ENCODE results near the gene LIMK2.

DNA sequence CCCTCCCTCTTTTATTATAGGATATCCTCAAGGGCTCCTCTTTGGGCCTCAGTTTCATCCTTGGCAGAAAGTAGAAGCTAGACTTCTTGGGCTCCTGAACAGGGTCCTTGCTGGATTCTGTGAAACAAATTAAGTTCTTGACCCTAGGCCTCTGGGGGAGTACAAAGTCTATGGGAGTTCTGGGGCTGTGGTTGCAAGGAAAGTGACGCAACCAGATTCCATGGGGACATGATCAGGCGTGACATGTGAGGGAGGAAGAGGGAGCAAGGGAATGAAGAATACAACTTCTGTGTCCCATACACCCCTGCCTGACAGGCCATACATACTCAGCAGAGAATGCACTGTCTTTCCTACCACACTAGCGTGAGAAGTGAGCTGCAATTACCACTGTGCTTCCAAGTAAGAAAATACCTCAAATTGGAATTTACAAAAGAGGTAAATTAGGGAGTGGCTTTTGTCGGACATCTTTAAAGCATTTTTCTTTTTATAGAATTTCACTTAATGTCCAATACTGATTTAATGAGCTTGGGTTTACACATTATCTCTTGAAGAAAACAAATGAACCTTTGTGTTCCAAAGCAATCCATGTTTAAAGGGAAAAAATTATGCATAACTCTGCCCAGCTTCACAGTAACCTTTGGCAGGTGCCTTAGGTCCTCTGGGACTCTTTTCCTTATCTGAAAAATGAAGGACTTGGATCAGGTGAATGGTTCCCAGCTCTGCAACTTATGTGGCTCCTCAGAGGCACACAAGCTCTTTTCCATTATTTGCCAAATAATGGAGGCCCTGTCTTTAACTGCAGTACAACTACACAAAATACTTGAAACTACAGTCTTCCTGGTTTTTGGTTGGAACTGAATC lies 38.9 kb downstream of the LIMK2 start:
- no peak for TF ChIP-seq CTCF (IDR thresholded peaks at IDR 0.05; ENCODE audit: insufficient read depth, low read length, poor library complexity, severe bottlenecking)
- TF ChIP-seq EZH2phosphoT487 (conservative IDR thresholded peaks at IDR 0.05; ENCODE audit: low read length), result no peak

All from SU-DHL-6 (cell line).